GM18507 (cell line): ENCODE data around the gene GJA10.

Source experiments
- DNase-seq: peaks from one replicate; pipeline ENCODE4 v3.0.0; 2011; ENCODE audit warnings: low read depth; ENCODE audit not compliant: insufficient read length; ENCODE audit errors: extremely low spot score
- FAIRE-seq: peaks from 2 replicates; lab custom pipeline; 2011; peaks lifted over from hg19 to GRCh38; lab: Jason Lieb, UNC

Gene GJA10

DNA sequence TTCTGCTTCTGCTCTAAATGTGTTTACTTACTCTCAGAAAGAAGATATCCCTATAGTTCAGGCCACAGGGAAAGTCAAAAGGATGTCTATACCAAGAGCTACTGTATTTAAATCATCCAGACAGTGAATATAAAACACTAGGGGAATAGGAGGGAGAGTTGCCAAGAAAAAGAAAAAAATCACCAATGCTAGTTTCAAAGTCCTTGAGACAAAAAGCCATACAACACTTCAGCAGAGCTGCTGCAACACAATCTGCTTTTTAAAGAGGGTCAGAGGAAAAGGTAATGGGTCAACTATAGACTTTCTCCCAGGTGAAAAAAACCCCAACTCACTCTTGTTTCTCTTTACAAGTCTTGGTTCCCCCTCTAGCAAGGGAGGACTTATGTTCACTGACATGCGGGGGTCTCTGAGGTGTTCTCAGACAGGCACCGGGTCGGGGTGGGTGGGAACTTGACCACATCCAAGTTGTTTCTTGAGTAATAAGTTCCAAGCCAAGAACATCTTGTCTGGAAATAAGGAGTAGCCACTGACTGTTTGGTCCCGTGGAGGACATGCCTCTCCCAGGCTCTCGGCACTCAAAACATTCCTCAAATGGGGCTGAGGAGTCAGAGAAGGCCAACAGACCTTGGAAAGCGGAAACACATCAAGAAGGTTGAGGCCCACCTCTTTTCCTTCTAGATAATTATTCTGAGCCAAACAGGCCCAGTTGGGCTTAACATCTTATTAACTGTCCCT lies 47.7 kb downstream of the GJA10 start:
- DNase-seq = no peak
- no peak for FAIRE-seq

GRCh38 chr6:89942601-89943000 lies 48.3 kb downstream of the GJA10 start:
- DNase-seq = no peak
- no peak for FAIRE-seq

DNA sequence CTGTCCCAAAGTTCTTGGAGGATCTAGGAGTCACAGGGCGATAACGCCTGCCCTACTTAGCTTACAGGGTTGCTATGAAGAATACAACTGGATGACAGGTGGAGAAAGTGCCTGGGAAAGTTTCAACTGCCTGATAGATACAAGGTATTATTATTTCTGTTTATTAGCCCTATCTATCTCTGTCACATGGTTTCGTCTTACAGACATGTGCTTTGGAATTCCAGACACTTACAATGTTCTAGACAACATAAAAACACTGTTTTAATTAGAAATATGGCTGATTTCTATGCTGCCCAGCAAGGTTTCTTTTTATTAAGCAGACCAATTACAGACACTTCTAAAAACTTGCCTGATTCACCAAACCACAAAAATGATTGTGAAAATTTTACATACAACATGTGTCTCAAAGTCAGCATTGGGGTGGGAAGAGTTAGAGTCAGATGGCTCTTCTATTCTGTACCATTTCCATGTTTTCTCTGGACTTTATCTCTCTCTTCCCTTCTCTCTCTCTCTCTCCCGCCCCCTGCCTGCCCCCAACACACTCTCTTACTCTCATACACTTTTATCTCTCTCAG lies 50.0 kb downstream of the GJA10 start:
- DNase-seq (no peak), FAIRE-seq (no peak)

- no peak for DNase-seq
- no peak for FAIRE-seq
These were observed 50.6 kb downstream of the GJA10 start for GRCh38 chr6:89944826-89945407.
